Small intestine (tissue), 7 donors: ENCODE results near the gene CFAP100. TPM values are rescaled to one million over a fixed set of nuclear protein-coding genes. Genes with fewer than 3 reads are reported as not detected.

ENCODE experiments used
- DNase-seq, 2 donors: peaks; one replicate each; pipeline versions ENCODE4 v3.0.0 to v3.0.0-alpha.2; 2013
- FAIRE-seq: peaks from 2 replicates; lab custom pipeline; 2012; peaks lifted over from hg19 to GRCh38; lab: Jason Lieb, UNC
- H3K27ac ChIP-seq, 3 donors: one replicate each; pipeline ENCODE4 v1.5.1; 2013; ENCODE audit warnings: low read length in 2 of 3, mild to moderate bottlenecking in 2 of 3, control low read depth in 1 of 3, inconsistent platforms in 1 of 3, low read depth in 1 of 3, moderate library complexity in 1 of 3
- H3K27me3 ChIP-seq, 3 donors: one replicate each; pipeline ENCODE4 v1.6.1; 2013; ENCODE audit warnings: low read length in 3 of 3, inconsistent platforms in 1 of 3; ENCODE audit not compliant: control insufficient read depth in 3 of 3, insufficient read depth in 3 of 3
- H3K36me3 ChIP-seq, 3 donors: one replicate each; pipeline ENCODE4 v1.6.1; 2013; ENCODE audit warnings: low read length in 3 of 3, inconsistent platforms in 1 of 3, low read depth in 1 of 3, mild to moderate bottlenecking in 1 of 3, moderate library complexity in 1 of 3; ENCODE audit not compliant: control insufficient read depth in 3 of 3, insufficient read depth in 2 of 3
- H3K4me1 ChIP-seq, 3 donors: one replicate each; pipeline ENCODE4 v1.6.1; 2013; ENCODE audit warnings: low read length in 2 of 3, inconsistent platforms in 1 of 3, low read depth in 1 of 3, mild to moderate bottlenecking in 1 of 3, moderate library complexity in 1 of 3; ENCODE audit not compliant: control insufficient read depth in 3 of 3, insufficient read depth in 2 of 3
- H3K4me3 ChIP-seq, 3 donors: one replicate each; pipeline ENCODE4 v1.5.1; 2013; ENCODE audit warnings: low read length in 3 of 3, control low read depth in 1 of 3, inconsistent platforms in 1 of 3, low read depth in 1 of 3, mild to moderate bottlenecking in 1 of 3, moderate library complexity in 1 of 3
- H3K9me3 ChIP-seq, 2 donors: one replicate each; pipeline ENCODE4 v1.6.1; 2013; ENCODE audit warnings: low read depth in 1 of 2, low read length in 1 of 2; ENCODE audit not compliant: control insufficient read depth in 2 of 2, insufficient read depth in 1 of 2
- WGBS, 3 donors: extraction: QIAGEN DNeasy Blood & Tissue Kit; methylation state at CpG; one replicate each; pipeline ENCODE4 v1.1.7; 2013; 5-methylcytosine and 5-hydroxymethylcytosine counted together
- polyA plus RNA-seq, 4 donors: library from polyadenylated mRNA; stranded (reverse) in 3 of 4; unstranded in 1 of 4; fragments of 200-250 nt in 3 of 4; fragments of 120-200 nt in 1 of 4; gene quantifications; one replicate each; pipeline versions ENCODE4 v1.2.1 to v1.2.3, GENCODE V29; 2013
- donor health status: healthy with polysubstance abuse.
- donor health status: control.
- donor health status: control.
- donor health status: Bipolar disorder and iron deficiency.
- donor health status: healthy.

Gene CFAP100
- polyA plus RNA-seq, 4 donors: 0.53 TPM; not detected in 3

- no peaks in the 10 kb centered on the region for H3K9me3 ChIP-seq
- H3K27me3 ChIP-seq: peaks cover 3 to 44% (median 11%) of the 10 kb centered on the region in 3 donors
- H3K36me3 ChIP-seq: no peaks in the 10 kb centered on the region
- H3K27ac ChIP-seq: no peak overlapping the region
- H3K4me1 ChIP-seq: peaks cover 0 to 4% (median 0%) of the 10 kb centered on the region in 3 donors
- WGBS, 3 donors: 77 to 82% (median 80%) methylated on average over 12 of the region's 12 CpGs
- DNase-seq: no peak
- FAIRE-seq: no peak
- no peak overlapping the region for H3K4me3 ChIP-seq
These were observed 2.5 kb upstream of the CFAP100 start for GRCh38 chr3:126392246-126392645.

- Histone ChIP-seq H3K27ac (no peak overlapping the region), H3K4me1 (peaks cover 0 to 4% (median 0%) of the 10 kb centered on the region in 3 donors), H3K4me3 (no peak overlapping the region), H3K36me3 (no peaks in the 10 kb centered on the region), H3K9me3 (no peaks in the 10 kb centered on the region), H3K27me3 (peaks cover 3 to 44% (median 11%) of the 10 kb centered on the region in 3 donors)
- FAIRE-seq (no peak), DNase-seq (no peak)
- WGBS, 3 donors: 64 to 84% (median 76%) methylated on average over 4 of the region's 4 CpGs
These were observed 1.1 kb upstream of the CFAP100 start for GRCh38 chr3:126393563-126393962.

GRCh38 chr3:126394977-126395321 lies 240 bp downstream of the CFAP100 start:
- H3K4me3 ChIP-seq: no peak overlapping the region
- no peaks in the 10 kb centered on the region for H3K9me3 ChIP-seq
- WGBS, 3 donors: 12 to 28% (median 22%) methylated on average over 18 to 30 of the region's 30 CpGs
- H3K36me3 ChIP-seq: no peaks in the 10 kb centered on the region
- FAIRE-seq: no peak
- H3K27ac ChIP-seq: no peak overlapping the region
- no peak for DNase-seq
- peaks cover 3 to 37% (median 11%) of the 10 kb centered on the region in 3 donors for H3K27me3 ChIP-seq
- H3K4me1 ChIP-seq: no peaks in the 10 kb centered on the region

GRCh38 chr3:126395846-126396513 lies 1.3 kb downstream of the CFAP100 start:
- no peaks in the 10 kb centered on the region for H3K36me3 ChIP-seq
- no peaks in the 10 kb centered on the region for H3K9me3 ChIP-seq
- no peak for FAIRE-seq
- no peak overlapping the region for H3K27ac ChIP-seq
- DNase-seq: no peak
- H3K4me1 ChIP-seq: no peaks in the 10 kb centered on the region
- WGBS, 3 donors: 86 to 92% (median 92%) methylated on average over 6 of the region's 6 CpGs
- H3K4me3 ChIP-seq: no peak overlapping the region
- H3K27me3 ChIP-seq: peaks cover 3 to 31% (median 11%) of the 10 kb centered on the region in 3 donors

- 87 to 89% (median 89%) methylated on average over 5 of the region's 5 CpGs for WGBS, 3 donors
- no peaks in the 10 kb centered on the region for H3K36me3 ChIP-seq
- no peaks in the 10 kb centered on the region for H3K9me3 ChIP-seq
- H3K27me3 ChIP-seq: peaks cover 3 to 31% (median 11%) of the 10 kb centered on the region in 3 donors
- no peak overlapping the region for H3K27ac ChIP-seq
- H3K4me3 ChIP-seq: no peak overlapping the region
- no peak for DNase-seq
- FAIRE-seq: no peak
- H3K4me1 ChIP-seq: no peaks in the 10 kb centered on the region
These were observed 1.8 kb downstream of the CFAP100 start for GRCh38 chr3:126396536-126396935.

- no peaks in the 10 kb centered on the region for H3K4me1 ChIP-seq
- no peak overlapping the region for H3K4me3 ChIP-seq
- H3K27me3 ChIP-seq: peaks cover 3 to 25% (median 9%) of the 10 kb centered on the region in 3 donors
- FAIRE-seq: no peak
- H3K9me3 ChIP-seq: no peaks in the 10 kb centered on the region
- no peaks in the 10 kb centered on the region for H3K36me3 ChIP-seq
- 71 to 90% (median 79%) methylated on average over 13 of the region's 13 CpGs for WGBS, 3 donors
- H3K27ac ChIP-seq: no peak overlapping the region
- DNase-seq: no peak
These were observed 3.1 kb downstream of the CFAP100 start for GRCh38 chr3:126397610-126398422.

GRCh38 chr3:126398423-126399350 lies 4.0 kb downstream of the CFAP100 start:
- H3K9me3 ChIP-seq: no peaks in the 10 kb centered on the region
- H3K4me1 ChIP-seq: no peaks in the 10 kb centered on the region
- H3K27me3 ChIP-seq: peaks cover 3 to 22% (median 6%) of the 10 kb centered on the region in 3 donors
- no peak overlapping the region for H3K4me3 ChIP-seq
- no peaks in the 10 kb centered on the region for H3K36me3 ChIP-seq
- FAIRE-seq (no peak), DNase-seq (no peak)
- H3K27ac ChIP-seq: no peak overlapping the region
- 87 to 88% (median 88%) methylated on average over 14 of the region's 14 CpGs for WGBS, 3 donors

- Histone ChIP-seq H3K9me3 (no peaks in the 10 kb centered on the region), H3K27me3 (peaks cover 0 to 15% (median 6%) of the 10 kb centered on the region in 3 donors), H3K36me3 (no peaks in the 10 kb centered on the region), H3K4me1 (no peaks in the 10 kb centered on the region), H3K27ac (no peak overlapping the region), H3K4me3 (no peak overlapping the region)
- DNase-seq (no peak), FAIRE-seq (no peak)
- 65 to 83% (median 81%) methylated on average over 1 of the region's 1 CpG for WGBS, 3 donors
These were observed 4.6 kb downstream of the CFAP100 start for GRCh38 chr3:126399351-126399735.
